HG03439 (cell line): Measurements from ENCODE around the gene C4orf46.

Experiments
- ATAC-seq: cut with Tn5 transposase; IDR thresholded peaks from one replicate; pipeline ENCODE4 v1.9.1; 2021; ENCODE audit warnings: mild to moderate bottlenecking, moderate library complexity; ENCODE audit not compliant: unreplicated experiment

Gene C4orf46

DNA sequence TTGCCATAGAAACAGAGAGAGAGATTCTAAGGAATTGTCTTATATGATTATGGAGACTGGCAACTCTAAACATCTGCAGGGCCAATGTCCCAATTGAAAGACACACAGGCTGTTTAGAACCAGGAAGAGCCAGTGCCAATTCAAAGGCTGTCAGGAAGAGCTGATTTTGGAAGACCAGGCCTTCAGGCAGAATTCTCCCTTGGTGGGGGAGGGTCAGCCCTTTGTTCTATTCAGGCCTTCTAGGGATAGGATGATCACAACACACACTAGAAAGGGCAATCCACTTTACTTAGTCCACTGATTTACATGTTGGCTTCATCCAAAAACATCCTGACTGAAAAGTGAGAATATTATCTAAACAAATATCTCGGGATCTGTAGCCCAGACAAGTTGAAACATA lies 15.2 kb downstream of the C4orf46 start:
- no peak for ATAC-seq

DNA sequence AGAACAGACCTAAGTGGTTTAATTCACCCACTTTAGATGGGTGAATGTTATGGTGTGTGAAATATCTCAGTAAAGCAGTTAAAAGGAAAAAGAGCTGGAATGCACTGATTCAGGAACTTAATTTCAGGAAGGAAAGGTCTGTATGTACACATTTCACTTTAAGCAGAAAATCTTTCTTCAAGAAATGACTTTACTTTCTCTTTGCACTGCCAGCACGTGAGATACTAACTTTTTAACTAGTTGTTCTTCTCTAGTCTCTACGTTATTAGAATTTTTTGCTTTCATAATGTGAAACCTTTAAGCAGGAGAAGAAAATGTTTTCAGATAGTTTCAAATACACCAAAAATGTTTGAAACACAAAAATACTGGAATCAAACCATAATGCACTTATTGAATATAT lies 18.8 kb downstream of the C4orf46 start:
- no peak for ATAC-seq

DNA sequence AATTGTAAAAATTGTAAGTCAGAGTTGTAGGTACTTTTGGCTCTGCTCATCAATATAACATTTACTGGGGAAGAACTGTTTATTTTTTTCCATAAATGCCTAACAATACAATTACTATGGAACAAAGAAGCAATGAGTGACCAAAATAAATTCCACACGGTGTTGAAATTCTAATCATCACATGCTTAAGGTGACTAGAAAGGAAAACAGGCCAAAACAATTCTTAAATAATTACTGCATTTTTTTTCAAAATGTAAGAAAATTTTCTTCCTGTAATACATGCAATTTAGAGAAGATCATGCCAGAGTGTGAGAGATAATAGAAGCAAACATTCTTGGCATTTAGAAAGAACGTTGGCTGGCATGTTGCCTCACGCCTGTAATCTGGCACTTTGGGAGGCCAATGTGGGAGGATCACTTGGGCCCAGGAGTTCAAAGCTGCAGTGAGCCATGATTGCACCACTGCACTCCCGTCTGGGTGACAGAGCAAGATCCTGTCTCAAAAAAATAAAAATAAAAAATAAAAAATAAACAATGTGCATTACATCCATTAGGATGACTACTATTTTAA lies 22.5 kb downstream of the C4orf46 start:
- ATAC-seq: no peak

DNA sequence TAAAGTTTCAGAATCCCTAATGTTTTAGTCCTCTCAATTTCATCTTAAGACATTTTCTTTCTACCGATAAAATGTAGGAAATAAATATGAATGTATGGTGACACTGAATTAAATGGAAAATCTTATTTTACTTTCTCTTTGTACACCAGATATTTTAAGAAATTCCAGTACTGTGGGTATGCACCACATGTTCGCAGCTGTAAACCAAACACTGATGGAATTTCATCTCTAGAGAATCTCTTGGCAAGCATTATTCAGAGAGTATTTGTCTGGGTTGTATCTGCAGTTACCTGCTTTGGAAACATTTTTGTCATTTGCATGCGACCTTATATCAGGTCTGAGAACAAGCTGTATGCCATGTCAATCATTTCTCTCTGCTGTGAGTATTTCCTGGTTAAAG lies 26.9 kb downstream of the C4orf46 start:
- no peak for ATAC-seq

DNA sequence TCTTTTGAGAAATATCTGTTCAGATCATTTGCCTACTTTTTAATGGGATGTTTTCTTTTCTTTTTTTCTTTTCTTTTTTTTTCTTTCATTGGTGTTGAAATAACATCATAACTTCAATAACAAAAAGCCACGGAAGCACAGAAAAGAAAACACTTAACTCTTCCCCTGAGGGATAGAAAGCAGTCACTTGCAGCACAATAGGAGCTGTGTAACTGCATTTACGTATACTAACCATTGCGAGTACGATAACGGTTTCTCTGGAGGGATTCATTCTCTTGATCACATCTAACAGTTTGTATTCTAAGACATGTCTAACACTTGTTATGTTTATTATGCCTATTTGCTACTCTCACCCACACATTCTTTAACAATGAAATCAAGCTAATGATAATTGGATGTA lies 27.3 kb downstream of the C4orf46 start:
- ATAC-seq: no peak

DNA sequence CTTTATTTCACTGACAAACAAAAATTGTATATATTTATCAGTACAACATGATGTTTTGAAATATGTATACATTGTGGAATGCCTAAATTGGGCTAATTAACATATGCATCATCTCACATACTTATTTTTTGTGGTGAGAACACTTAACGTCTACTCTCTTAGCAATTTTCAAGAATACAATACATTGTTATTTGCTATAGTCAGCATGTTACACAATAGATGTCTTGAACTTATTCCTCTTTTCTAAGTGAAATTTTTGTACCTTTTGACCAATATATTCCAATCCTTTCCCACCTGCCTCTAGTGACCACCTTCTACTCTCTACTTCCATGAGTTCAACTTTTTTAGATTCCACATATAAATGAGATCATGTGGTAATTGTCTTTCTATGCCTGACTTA lies 35.1 kb downstream of the C4orf46 start:
- ATAC-seq: no peak

DNA sequence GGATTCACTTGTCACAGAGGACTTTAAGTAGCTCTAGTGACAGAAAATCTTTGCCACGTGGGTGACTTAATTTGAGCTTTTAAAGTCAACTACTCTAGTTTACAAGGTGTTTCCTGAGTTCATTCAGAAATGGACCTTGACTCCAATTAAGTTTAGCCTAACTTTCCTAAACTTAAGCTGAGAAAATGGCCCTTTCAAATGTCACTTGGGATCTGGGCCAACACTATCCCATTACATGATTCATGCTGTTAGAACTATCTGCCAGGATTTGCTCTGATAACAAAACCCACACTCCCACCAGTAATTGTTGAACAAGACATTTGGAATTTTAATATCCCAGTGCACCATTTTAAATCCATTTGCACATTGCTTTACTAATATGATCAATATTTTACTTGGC lies 40.8 kb downstream of the C4orf46 start:
- no peak for ATAC-seq

DNA sequence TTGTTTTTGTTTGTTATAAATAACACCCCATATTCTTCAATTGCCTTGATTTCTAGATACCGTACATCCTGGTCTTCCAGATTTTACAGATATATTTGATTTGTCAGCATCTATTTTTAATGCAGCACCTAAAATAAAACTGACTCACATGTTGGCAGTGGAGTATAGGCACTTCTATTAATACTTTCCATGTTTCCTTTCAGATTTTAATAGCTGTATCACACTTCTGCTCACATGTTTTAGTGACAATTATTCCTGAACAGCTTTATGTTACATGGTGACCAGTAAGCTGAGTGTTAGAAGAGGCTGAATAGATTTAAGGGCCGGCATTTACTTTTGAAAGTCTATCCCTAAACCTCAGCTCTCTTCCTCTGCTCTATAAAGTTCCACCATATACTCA lies 46.1 kb downstream of the C4orf46 start:
- ATAC-seq: no peak

DNA sequence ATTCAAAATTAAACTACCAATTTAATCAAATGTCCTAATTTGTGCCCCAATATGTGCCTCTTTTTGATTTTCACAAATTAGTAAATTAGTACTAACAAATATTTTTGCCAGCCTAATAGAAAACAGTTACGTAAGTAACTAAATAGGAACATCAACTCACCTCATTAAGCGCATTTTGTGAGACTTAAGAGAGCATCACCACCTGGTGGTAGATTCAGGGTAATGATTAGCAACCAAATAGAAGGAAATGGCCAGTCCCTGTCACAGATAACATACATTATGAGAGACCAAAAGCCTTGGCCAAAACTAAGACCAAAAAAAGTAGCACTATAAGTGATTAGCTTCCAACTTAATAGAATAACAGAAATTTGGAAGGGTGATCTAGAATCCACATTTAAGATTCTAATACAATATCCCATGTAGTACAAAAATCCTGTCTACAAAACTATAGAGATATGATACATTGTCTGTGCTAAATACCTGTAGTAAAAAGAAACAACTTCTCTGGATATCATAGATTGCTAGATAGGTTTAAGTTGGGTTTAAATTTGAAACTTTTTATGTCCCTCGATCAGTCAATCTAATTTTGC lies 46.7 kb downstream of the C4orf46 start:
- peak; percentile 87 for ATAC-seq

DNA sequence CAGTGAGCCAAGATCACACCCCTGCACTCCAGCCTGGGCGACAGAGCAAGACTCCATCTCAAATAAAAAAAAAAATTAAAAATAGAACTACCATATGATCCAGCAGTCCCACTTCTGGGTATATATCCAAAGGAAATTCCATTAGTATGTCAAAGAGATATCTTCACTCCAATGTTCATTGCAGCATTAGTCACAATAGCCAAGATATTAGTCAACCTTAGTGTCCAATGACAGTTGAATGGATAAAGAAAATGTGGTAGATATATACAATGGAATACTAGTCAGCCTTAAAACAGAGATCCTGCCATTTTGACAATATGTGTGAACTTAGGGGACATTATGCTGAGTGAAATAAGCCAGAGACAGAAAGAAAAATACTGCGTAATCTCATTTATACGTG lies 49.4 kb downstream of the C4orf46 start:
- ATAC-seq: no peak

DNA sequence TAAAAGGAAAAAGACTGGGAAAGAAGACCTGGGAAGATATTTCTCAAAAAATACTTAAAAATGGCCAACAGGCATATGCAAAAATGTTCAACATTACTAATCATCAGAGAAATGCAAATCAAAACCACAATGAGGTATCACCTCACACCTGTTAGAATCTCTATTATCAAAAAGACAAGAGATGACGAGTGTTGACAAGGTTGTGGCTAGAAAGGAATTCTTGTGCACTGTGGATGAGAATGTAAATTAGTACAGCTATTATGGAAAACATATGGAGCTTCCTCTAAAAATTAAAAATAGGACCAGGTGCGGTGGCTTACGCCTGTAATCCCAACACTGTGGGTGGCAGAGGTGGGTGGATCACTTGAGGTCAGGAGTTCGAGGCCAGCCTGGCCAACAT lies 50.0 kb downstream of the C4orf46 start:
- ATAC-seq: no peak

DNA sequence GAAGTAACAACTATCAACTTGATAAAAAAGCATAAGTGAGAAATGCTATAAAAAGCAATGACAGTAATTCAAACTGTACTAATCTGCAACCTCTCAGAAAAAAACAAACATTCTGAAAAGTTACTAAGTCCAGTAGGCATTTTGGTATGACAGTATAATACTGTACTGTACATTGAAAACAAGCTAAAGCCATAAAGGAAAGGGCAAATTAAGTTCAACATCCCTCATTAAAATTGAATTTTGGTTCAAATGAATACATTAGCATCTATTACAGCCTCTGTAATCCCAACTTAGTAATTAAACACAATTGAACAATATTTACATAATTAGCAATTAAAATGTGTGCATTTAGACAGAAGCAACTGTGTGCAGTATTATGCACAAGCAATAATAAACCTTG lies 53.7 kb downstream of the C4orf46 start:
- ATAC-seq: no peak
